AG09319 (cell line): ENCODE data around the gene GCH1.

ENCODE experiments used
- DNase-seq: peaks from one replicate; pipeline ENCODE4 v3.0.0-alpha.2; 2010; ENCODE audit warnings: low read depth; ENCODE audit errors: extremely low read depth
- CTCF ChIP-seq: IDR thresholded peaks from 2 replicates; pipeline ENCODE4 v1.5.1; 2011; ENCODE audit warnings: low read depth, mild to moderate bottlenecking, inconsistent platforms, low read length, moderate library complexity

Gene GCH1

GRCh38 chr14:54834727-54835126 is 67.9 kb downstream of the GCH1 start:
- DNase-seq: no peak
- no peak for TF ChIP-seq CTCF

- DNase-seq: no peak
- no peak for TF ChIP-seq CTCF
Measured at GRCh38 chr14:54834081-54834480, 68.5 kb downstream of the GCH1 start.

- no peak for DNase-seq
- TF ChIP-seq CTCF: no peak
Measured at GRCh38 chr14:54830650-54831049, 72.0 kb downstream of the GCH1 start.

GRCh38 chr14:54829486-54830224 is 73.0 kb downstream of the GCH1 start:
- no peak for TF ChIP-seq CTCF
- no peak for DNase-seq

- no peak for TF ChIP-seq CTCF
Measured at GRCh38 chr14:54828037-54828436, 74.6 kb downstream of the GCH1 start.

GRCh38 chr14:54823757-54824549 is 78.7 kb downstream of the GCH1 start:
- no peak for DNase-seq
- TF ChIP-seq CTCF: no peak

More at GRCh38 chr14:54828037-54828436, 74.6 kb downstream of the GCH1 start:
- no peak for DNase-seq

- TF ChIP-seq CTCF: no peak
- DNase-seq: no peak
Measured at GRCh38 chr14:54822685-54823084, 79.9 kb downstream of the GCH1 start.
